GM13977 (cell line): ENCODE measurements around the gene BSG.

Experiments
- DNase-seq: peaks from one replicate; pipeline ENCODE4 v3.0.0; 2012; ENCODE audit warnings: low spot score
- CTCF ChIP-seq: IDR thresholded peaks from 2 replicates; pipeline ENCODE4 v1.5.1; 2012; ENCODE audit warnings: mild to moderate bottlenecking, control low read depth; ENCODE audit not compliant: insufficient read depth; ENCODE audit errors: extremely low read depth, missing control alignments
- in situ Hi-C: fragments of 300-500 bp; cut with MboI; formaldehyde crosslinking; loops from one replicate; pipeline ENCODE4 v1.12.0; 2022; ENCODE audit warnings: low sequenced_read_pairs, low pct_unique_long_range_greater_than_20kb, mixed read lengths, inconsistent platforms; ENCODE audit not compliant: unreplicated experiment

The BSG gene

DNA sequence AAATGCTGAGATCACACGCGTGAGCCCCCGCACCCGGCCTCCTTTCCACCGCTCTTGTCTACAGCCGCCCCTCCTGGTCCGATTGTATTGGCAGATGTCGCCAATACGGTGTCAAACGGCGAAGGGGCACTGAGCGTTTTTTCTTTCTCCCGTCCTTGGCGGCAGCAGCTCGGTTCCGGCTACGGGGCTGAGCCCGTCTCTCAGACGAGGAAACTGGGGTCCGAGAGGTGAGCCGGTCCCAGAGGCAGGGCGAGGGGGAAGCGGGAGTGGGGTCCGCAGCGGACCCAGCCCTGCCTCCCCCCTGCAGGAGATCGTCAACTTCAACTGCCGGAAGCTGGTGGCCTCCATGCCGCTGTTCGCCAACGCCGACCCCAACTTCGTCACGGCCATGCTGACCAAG is 40.5 kb downstream of the BSG start:
- no peak for TF ChIP-seq CTCF
- no peak for DNase-seq
- in situ Hi-C loops: no loop called here

DNA sequence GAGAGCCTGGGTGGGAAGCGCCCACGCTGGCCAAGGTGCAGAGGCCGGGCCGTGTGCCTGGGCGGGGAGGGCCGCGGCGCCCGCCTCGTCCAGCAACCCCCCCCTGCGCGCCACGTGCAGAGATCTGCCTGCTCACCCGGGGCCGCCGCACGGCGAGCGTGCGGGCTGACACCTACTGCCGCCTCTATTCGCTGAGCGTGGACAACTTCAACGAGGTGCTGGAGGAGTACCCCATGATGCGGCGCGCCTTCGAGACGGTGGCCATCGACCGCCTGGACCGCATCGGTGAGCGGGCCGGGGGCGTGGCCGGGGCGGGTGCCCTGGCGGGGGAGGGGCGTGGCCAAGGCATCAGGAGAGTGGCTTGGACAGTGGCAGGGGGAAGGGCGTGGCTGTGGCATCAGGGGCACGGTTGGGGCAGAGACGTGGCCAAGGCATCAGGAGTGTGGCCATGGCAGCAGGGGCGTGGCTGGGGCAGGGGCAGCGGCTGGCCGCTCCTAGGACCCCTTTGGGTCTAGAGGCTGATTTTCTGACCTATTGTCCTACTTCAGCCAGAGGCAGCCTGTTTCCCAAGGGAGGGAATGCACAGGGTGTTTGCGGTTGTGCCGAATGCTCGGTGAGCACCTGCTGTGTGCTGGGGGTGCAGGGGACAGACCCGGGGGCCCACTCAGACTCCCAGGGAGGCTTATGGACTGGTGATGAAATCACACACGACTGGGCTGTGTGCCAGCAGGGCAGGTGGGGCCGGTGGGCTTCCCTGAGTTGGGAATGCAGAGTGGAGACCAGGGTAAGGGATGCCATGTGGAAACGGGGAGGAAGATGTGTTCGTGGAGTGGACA is 41.6 kb downstream of the BSG start:
- no peak for DNase-seq
- no peak for TF ChIP-seq CTCF
- in situ Hi-C loops: no loop called here

DNA sequence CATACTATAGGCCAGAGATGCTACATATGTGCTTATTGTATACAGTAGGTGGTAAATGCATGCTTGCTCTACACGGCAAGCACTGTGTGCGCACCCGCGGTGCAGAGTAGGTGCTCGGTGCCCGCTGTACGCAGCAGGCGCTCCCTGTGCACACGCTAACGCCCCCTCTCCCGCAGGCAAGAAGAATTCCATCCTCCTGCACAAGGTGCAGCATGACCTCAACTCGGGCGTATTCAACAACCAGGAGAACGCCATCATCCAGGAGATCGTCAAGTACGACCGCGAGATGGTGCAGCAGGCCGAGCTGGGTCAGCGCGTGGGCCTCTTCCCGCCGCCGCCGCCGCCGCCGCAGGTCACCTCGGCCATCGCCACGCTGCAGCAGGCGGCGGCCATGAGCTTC is 43.2 kb downstream of the BSG start:
- no peak for DNase-seq
- in situ Hi-C loops: no loop called here
- peak; percentile 24 for TF ChIP-seq CTCF

- TF ChIP-seq CTCF: no peak
- no peak for DNase-seq
- in situ Hi-C loops: no loop called here
These were observed 43.8 kb downstream of the BSG start for GRCh38 chr19:616062-616700.

DNA sequence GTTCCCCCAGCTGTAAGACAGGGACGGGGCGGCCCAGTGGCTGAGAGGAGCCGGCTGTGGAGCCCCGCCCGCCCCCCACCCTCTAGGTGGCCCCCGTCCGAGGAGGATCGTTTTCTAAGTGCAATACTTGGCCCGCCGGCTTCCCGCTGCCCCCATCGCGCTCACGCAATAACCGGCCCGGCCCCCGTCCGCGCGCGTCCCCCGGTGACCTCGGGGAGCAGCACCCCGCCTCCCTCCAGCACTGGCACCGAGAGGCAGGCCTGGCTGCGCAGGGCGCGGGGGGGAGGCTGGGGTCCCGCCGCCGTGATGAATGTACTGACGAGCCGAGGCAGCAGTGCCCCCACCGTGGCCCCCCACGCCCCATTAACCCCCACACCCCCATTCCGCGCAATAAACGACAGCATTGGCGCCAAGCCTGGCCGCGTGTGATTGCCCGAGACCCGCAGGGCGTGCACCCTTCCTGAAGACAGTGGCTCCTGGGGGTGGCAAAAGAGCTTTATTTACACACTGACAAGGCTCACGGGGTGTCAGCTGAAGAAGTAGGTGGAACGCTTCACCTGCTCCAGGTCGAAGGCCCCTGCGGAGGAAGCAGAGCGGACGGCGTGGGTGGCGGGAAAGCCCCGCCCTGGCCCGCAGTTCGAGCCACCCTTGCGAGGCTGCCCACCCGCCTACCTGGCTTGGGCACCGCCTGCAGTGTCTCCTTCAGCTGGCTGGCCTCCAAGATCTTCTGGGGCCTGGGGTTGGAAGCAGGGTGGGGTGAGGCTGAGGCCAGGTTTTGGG is 44.5 kb downstream of the BSG start:
- no peak for DNase-seq
- in situ Hi-C loops: no loop called here
- TF ChIP-seq CTCF: no peak

GRCh38 chr19:617551-618246 is 45.3 kb downstream of the BSG start:
- no peak for DNase-seq
- in situ Hi-C loops: no loop called here
- no peak for TF ChIP-seq CTCF
